ENCODE measurements around the gene TMED1. TPM values are rescaled to one million over a fixed set of nuclear protein-coding genes. Genes with fewer than 3 reads are reported as not detected.

TMED1 gene
- total and polyA plus RNA-seq, 2 of the 4 experiments (the other 2 are of a cell fraction), result 37.6 to 41.4 TPM

GRCh38 chr19:10802479-10802878 is 33.5 kb downstream of the TMED1 start:
- Histone ChIP-seq H3K4me1 (ENCODE audit: control insufficient read depth, insufficient read depth, low read length) (no peaks in the 10 kb centered on the region), H2AK9ac (replicated peaks; ENCODE audit: low read depth, low read length, poor library complexity) (peak overlapping the region; percentile 29), H2BK20ac (ENCODE audit: low read depth, low read length) (no peak overlapping the region), H4K20me1 (ENCODE audit: insufficient read depth, low read length) (no peaks in the 10 kb centered on the region; the same call in 1 of the 2 replicates), H4K5ac (ENCODE audit: low read depth, low read length) (no peak overlapping the region), H3K9me3 (ENCODE audit: control insufficient read depth, insufficient read depth, low read length) (no peaks in the 10 kb centered on the region), H3K9ac (ENCODE audit: low read depth, low read length) (no peak overlapping the region), H3K4ac (ENCODE audit: low read depth, low read length) (no peak overlapping the region), H2BK120ac (ENCODE audit: low read depth, low read length) (no peak overlapping the region), H3K18ac (ENCODE audit: low read depth, low read length) (no peak overlapping the region), H3K36me3 (ENCODE audit: control insufficient read depth, insufficient read depth, low read length) (peaks cover 72% of the 10 kb centered on the region), H3K14ac (replicated peaks; ENCODE audit: low read depth, low read length) (no peak overlapping the region), H2AFZ (replicated peaks; ENCODE audit: low read length, poor library complexity) (no peak overlapping the region), H4K8ac (ENCODE audit: low read depth in 2 of 2, low read length in 2 of 2) (no peak overlapping the region), H3K4me3 (ENCODE audit: insufficient read depth, low read depth, low read length) (no peak overlapping the region), H2AK5ac (ENCODE audit: low read depth, low read length) (no peak overlapping the region), H2BK5ac (ENCODE audit: low read depth, low read length, poor library complexity, severe bottlenecking) (no peak overlapping the region), H3K27ac (ENCODE audit: insufficient read depth, low read length) (no peak overlapping the region), H4K91ac (ENCODE audit: insufficient read depth, low read depth, low read length) (no peak overlapping the region), H3K79me1 (ENCODE audit: low read depth in 1 of 2, low read length in 2 of 2) (peaks cover 0 to 16% of the 10 kb centered on the region in 2 experiments; a peak in 1 of 4 replicates), H3K27me3 (ENCODE audit: control insufficient read depth, insufficient read depth, low read length) (no peaks in the 10 kb centered on the region), H3K23ac (ENCODE audit: low read depth, low read length) (no peak overlapping the region), H2BK15ac (ENCODE audit: low read depth, low read length) (no peak overlapping the region), H3K9me1 (ENCODE audit: insufficient read depth, low read length) (no peaks in the 10 kb centered on the region; the same call in 1 of the 2 replicates), H3K4me2 (ENCODE audit: low read depth, low read length) (no peak overlapping the region), H3K56ac (ENCODE audit: extremely low read depth, insufficient read depth, low read length) (no peak overlapping the region)
- no TSS peak for BruUV-seq (replicated peaks)
- 93% methylated on average over 2 of the region's 5 CpGs; no CpG with 5 or more reads in 1 of the 2 experiments for WGBS, 2 experiments (ENCODE audit: extremely low coverage in 2 of 2, insufficient read length in 1 of 2)
- CTCF ChIA-PET, result no interaction called here
- intact Hi-C loops (cut with micrococcal nuclease), result no loop called here
- POLR2A ChIA-PET (ENCODE audit: unreplicated experiment), result no interaction called here
- DNase-seq (no peak), ATAC-seq (ENCODE audit: low read depth) (no peak)
- in situ Hi-C loops (cut with MboI; ENCODE audit: low sequenced_read_pairs), result no loop called here
- dilution Hi-C loops (cut with HindIII; ENCODE audit: low sequenced_read_pairs, unreplicated experiment), result no loop called here
- TF ChIP-seq MAFK (IDR thresholded peaks at IDR 0.05; ENCODE audit: low read depth, low read length) (no peak), SMC3 (IDR thresholded peaks at IDR 0.05; ENCODE audit: low read depth, low read length) (no peak), NFE2L2 (IDR thresholded peaks at IDR 0.05; ENCODE audit: low read depth, low read length) (no peak), CTCF (conservative IDR thresholded peaks at IDR 0.05; ENCODE audit: low read depth, low read length) (no peak), CEBPB (IDR thresholded peaks at IDR 0.05; ENCODE audit: low read depth, low read length) (no peak), MXI1 (IDR thresholded peaks at IDR 0.05; ENCODE audit: borderline replicate concordance, low read depth, low read length) (no peak), POLR2A (IDR thresholded peaks at IDR 0.05; ENCODE audit: low read depth, low read length) (no peak), USF2 (IDR thresholded peaks at IDR 0.05; ENCODE audit: low read depth, low read length) (no peak)
